SK-N-DZ (cell line): ENCODE data around the gene PCBP3.

Experiments used
- DNase-seq: peaks from one replicate; pipeline ENCODE4 v3.0.0-alpha.2; 2015; ENCODE audit warnings: low spot score

PCBP3 gene

GRCh38 chr21:45990741-45991605, 347.4 kb downstream of the PCBP3 start:
- DNase-seq: no peak

GRCh38 chr21:45991606-45992300, 348.2 kb downstream of the PCBP3 start:
- DNase-seq: no peak
